GM18511 (cell line): Measurements from ENCODE around the gene DPP9.

Experiments
- ATAC-seq: cut with Tn5 transposase; IDR thresholded peaks from one replicate; pipeline ENCODE4 v1.9.1; 2021; ENCODE audit warnings: mild to moderate bottlenecking, moderate library complexity; ENCODE audit not compliant: unreplicated experiment

Gene DPP9

GRCh38 chr19:4638317-4638716 is 85.3 kb downstream of the DPP9 start:
- ATAC-seq = no peak

- no peak for ATAC-seq
Measured at GRCh38 chr19:4636761-4637160, 86.9 kb downstream of the DPP9 start.

GRCh38 chr19:4636151-4636717 is 87.4 kb downstream of the DPP9 start:
- ATAC-seq = no peak

GRCh38 chr19:4635754-4636116 is 87.9 kb downstream of the DPP9 start:
- ATAC-seq = no peak

GRCh38 chr19:4633140-4633967 is 90.3 kb downstream of the DPP9 start:
- ATAC-seq = no peak
